HepG2 (cell line): ENCODE results near the gene USP34. TPM values are rescaled to one million over a fixed set of nuclear protein-coding genes. Genes with fewer than 3 reads are reported as not detected.

Source experiments
- ATAC-seq: fragments of 200-7000 bp; cut with Tn5 transposase; 3 replicates; pipeline ENCODE4 v1.9.1; 2020; ENCODE audit warnings: mild to moderate bottlenecking, moderate library complexity
- BruUV-seq: library from RNA; stranded (reverse); fragments of 400-500 nt; replicated peaks from 2 replicates; lab custom pipeline; 2021; lab: Mats Ljungman, UMichigan
- CTCF ChIA-PET: fragments of 300-600 bp; formaldehyde crosslinking; extraction: SDS; loops from one replicate; lab custom pipeline; 2021; ENCODE audit warnings: low total read pairs, inconsistent platforms, low intra/inter-chr PET ratio; lab: Yijun Ruan, JAX
- POLR2A ChIA-PET: fragments of 350-600 bp; sonication (Branson Sonifier 250); formaldehyde crosslinking; loops from one replicate; lab custom pipeline; 2020; ENCODE audit warnings: antibody characterized with exemption, inconsistent platforms; lab: Yijun Ruan, JAX
- DNase-seq: peaks from one replicate; pipeline ENCODE4 v3.0.0-alpha.2; 2015; ENCODE audit warnings: low spot score
- FAIRE-seq: peaks from 3 replicates; lab custom pipeline; 2011; peaks lifted over from hg19 to GRCh38; lab: Jason Lieb, UNC
- H2AFZ ChIP-seq: one replicate; pipeline ENCODE4 v1.6.1; 2011; ENCODE audit warnings: low read length, inconsistent platforms
- H3K27ac ChIP-seq: fragments of 300-600 bp; 3 replicates; pipeline ENCODE4 v1.8.0; 2011; ENCODE audit warnings: mixed run types, mild to moderate bottlenecking, mixed read lengths, low read length, inconsistent platforms; ENCODE audit not compliant: insufficient read depth; ENCODE audit errors: extremely low read length
- H3K27me3 ChIP-seq, 2 experiments: fragments of 200-600 bp in 1 of 2; 2 replicates in 1 of 2; 3 replicates in 1 of 2; pipeline versions ENCODE4 v1.6.0 to v1.8.0; 2011; ENCODE audit warnings: low read length in 2 of 2, mild to moderate bottlenecking in 2 of 2, moderate library complexity in 2 of 2, inconsistent platforms in 1 of 2; ENCODE audit not compliant: insufficient read depth in 2 of 2, control insufficient read depth in 1 of 2
- H3K36me3 ChIP-seq, 2 experiments: fragments of 200-600 bp in 1 of 2; replicated peaks in 1 of 2; 2 replicates in 1 of 2; 3 replicates in 1 of 2; pipeline versions ENCODE4 v1.5.1 to v1.8.0; 2011; ENCODE audit warnings: low read length in 2 of 2, inconsistent platforms in 1 of 2; ENCODE audit not compliant: insufficient read depth in 2 of 2, control insufficient read depth in 1 of 2
- H3K4me1 ChIP-seq: 2 replicates; pipeline ENCODE4 v1.5.1; 2012; ENCODE audit warnings: low read length, inconsistent platforms; ENCODE audit not compliant: insufficient read depth
- H3K4me2 ChIP-seq: 2 replicates; pipeline ENCODE4 v1.6.0; 2011; ENCODE audit warnings: low read depth, low read length, inconsistent platforms
- H3K4me3 ChIP-seq, 3 experiments: fragments of 200-600 bp in 1 of 3; sonication (generic), shearing (Covaris generic) in 1 of 3; replicated peaks in 1 of 3; 2 replicates each; pipeline ENCODE4 v1.5.1; 2011 to 2016; ENCODE audit warnings: low read length in 3 of 3, inconsistent platforms in 2 of 3, low read depth in 2 of 3, mild to moderate bottlenecking in 2 of 3, control low read depth in 1 of 3, mixed read lengths in 1 of 3; ENCODE audit not compliant: insufficient read depth in 1 of 3
- H3K79me2 ChIP-seq: one replicate; pipeline ENCODE4 v1.6.1; 2011; ENCODE audit warnings: low read length, inconsistent platforms; ENCODE audit not compliant: insufficient read depth
- H3K9ac ChIP-seq: 2 replicates; pipeline ENCODE4 v1.6.0; 2011; ENCODE audit warnings: mild to moderate bottlenecking, low read depth, low read length, inconsistent platforms; ENCODE audit not compliant: insufficient read depth
- H3K9me3 ChIP-seq: 2 replicates; pipeline ENCODE4 v1.5.1; 2012; ENCODE audit warnings: mild to moderate bottlenecking, low read length
- H4K20me1 ChIP-seq: 2 replicates; pipeline ENCODE4 v1.6.0; 2011; ENCODE audit warnings: inconsistent platforms, mild to moderate bottlenecking, low read length, moderate library complexity; ENCODE audit not compliant: insufficient read depth
- KDM4B ChIP-seq: sonication (generic); formaldehyde crosslinking; IDR thresholded peaks from 2 replicates; pipeline ENCODE4 v1.4.0; 2020; ENCODE audit warnings: missing genetic modification reagents
- LCORL ChIP-seq, 2 experiments: fragments of 450-650 bp in 1 of 2; sonication (generic) in 1 of 2; formaldehyde crosslinking in 1 of 2; IDR thresholded peaks; 2 replicates each; pipeline versions ENCODE4 v1.5.0 to v1.6.1; 2017 to 2020; ENCODE audit warnings: antibody characterized with exemption in 1 of 2, missing genetic modification reagents in 1 of 2
- POLR2A ChIP-seq, 2 experiments: IDR thresholded peaks; 2 replicates each; pipeline ENCODE4 v1.6.1; 2011; ENCODE audit warnings: low read depth in 2 of 2, low read length in 2 of 2, mild to moderate bottlenecking in 1 of 2, moderate library complexity in 1 of 2; ENCODE audit not compliant: insufficient read depth in 1 of 2
- TBX2 ChIP-seq: sonication (generic); formaldehyde crosslinking; IDR thresholded peaks from 2 replicates; pipeline ENCODE4 v1.5.0; 2020; ENCODE audit warnings: missing genetic modification reagents, mild to moderate bottlenecking, borderline replicate concordance
- TGIF2 ChIP-seq: IDR thresholded peaks from 2 replicates; pipeline ENCODE4 v1.6.1; 2016; ENCODE audit warnings: control low read depth, missing compliant biosample characterization
- ZEB1 ChIP-seq: IDR thresholded peaks from 2 replicates; pipeline ENCODE4 v1.6.1; 2012; ENCODE audit warnings: mild to moderate bottlenecking, low read depth, inconsistent platforms; ENCODE audit not compliant: insufficient replicate concordance
- ZNF773 ChIP-seq: sonication (generic); formaldehyde crosslinking; IDR thresholded peaks from 2 replicates; pipeline ENCODE4 v1.4.0; 2020; ENCODE audit warnings: missing genetic modification reagents, borderline replicate concordance
- WGBS: methylation state at CpG from one replicate; pipeline ENCODE4 v1.1.6; 2017; ENCODE audit warnings: low lambda C conversion rate; 5-methylcytosine and 5-hydroxymethylcytosine counted together
- in situ Hi-C: cut with HindIII; loops from 2 replicates; pipeline ENCODE4 v1.10.0; 2017; ENCODE audit warnings: low pct_unique_long_range_greater_than_20kb; ENCODE audit not compliant: extremely low pct_ligation_motif_present
- intact Hi-C: fragments of 100-400 bp; cut with micrococcal nuclease; formaldehyde crosslinking; loops from one replicate; pipeline ENCODE4 v1.10.0; 2022; ENCODE audit not compliant: unreplicated experiment
- polyA plus RNA-seq, 8 experiments: library from polyadenylated mRNA; depleted of rRNA in 3 of 8; stranded (reverse) in 7 of 8; unstranded in 1 of 8; fragments of >200 nt; fragmentation: Illumina TruSeq in 4 of 8; extraction: Trizol in 4 of 8; gene quantifications; 2 replicates each; pipeline versions ENCODE4 v1.2.1 to v1.2.3, GENCODE V29; 2011 to 2016; ENCODE audit warnings: low read depth in 4 of 8, missing spikeins in 1 of 8, mixed read lengths in 1 of 8; ENCODE audit not compliant: insufficient read depth in 1 of 8
- total RNA-seq, 5 experiments: library from RNA; depleted of rRNA; stranded (reverse); fragments of >200 nt; fragmentation: Illumina TruSeq; extraction: Trizol; gene quantifications; 2 replicates each; pipeline ENCODE4 v1.2.3, GENCODE V29; 2016; ENCODE audit warnings: low read depth in 1 of 5
- TF ChIP-seq, protein P1 (sequence below): sonication (generic); formaldehyde crosslinking; IDR thresholded peaks from 2 replicates; pipeline ENCODE4 v1.4.0; 2020; ENCODE audit warnings: missing genetic modification reagents
- TF ChIP-seq, protein P2 (sequence below): sonication (generic); formaldehyde crosslinking; IDR thresholded peaks from 2 replicates; pipeline ENCODE4 v1.4.0; 2020; ENCODE audit warnings: mild to moderate bottlenecking, missing genetic modification reagents
- TF ChIP-seq, protein P3 (sequence below): sonication (generic); formaldehyde crosslinking; IDR thresholded peaks from 2 replicates; pipeline ENCODE4 v1.9.0; 2021; ENCODE audit warnings: mild to moderate bottlenecking, missing genetic modification reagents
- TF ChIP-seq, protein P4 (sequence below): sonication (generic); formaldehyde crosslinking; IDR thresholded peaks from 2 replicates; pipeline ENCODE4 v1.5.0; 2020; ENCODE audit warnings: missing genetic modification reagents

USP34 gene
- total and polyA plus RNA-seq, 2 of the 13 experiments (the other 11 are each of a cell fraction or from before 2014, with no cell fraction given) = 99.2 to 100 TPM

DNA sequence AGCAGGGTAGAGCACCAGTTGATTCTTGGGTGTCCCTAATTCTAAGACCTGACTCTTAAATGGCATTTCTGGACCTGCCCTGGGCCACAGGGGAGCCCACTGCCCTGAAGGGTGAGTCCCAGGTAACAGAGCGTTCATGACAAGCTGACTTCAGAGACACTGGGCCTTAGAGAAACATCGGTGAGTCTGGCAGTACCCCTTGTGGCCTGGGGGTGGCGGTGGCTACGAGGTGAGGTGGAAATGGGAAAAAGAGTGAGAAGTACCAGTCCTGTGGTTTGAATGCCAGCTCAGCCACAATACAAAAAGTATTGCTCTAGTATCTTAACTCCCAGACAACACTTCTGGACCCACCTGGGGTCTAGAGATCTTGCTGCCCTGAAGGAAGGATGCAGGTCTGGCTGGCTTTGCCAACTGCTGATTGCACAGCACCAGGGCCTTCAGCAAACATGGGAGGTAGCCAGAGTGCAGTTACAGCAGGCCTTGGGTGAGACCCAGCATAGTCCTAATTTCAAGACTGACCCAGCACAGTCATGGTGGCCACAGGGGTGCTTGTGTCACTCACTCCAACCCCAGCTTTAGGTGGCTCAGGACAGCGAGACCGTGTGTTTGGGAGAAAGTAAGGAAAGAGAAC, 44.5 kb downstream of the USP34 start:
- Histone ChIP-seq H2AFZ (no peak overlapping the region), H3K9ac (no peak overlapping the region), H3K27ac (no peak overlapping the region), H3K4me1 (peaks cover 59% of the 10 kb centered on the region), H3K4me2 (no peak overlapping the region), H3K79me2 (peaks cover 89% of the 10 kb centered on the region), H3K4me3 (no peak overlapping the region), H3K36me3 (no peaks in the 10 kb centered on the region; a peak in 1 of 5 replicates), H3K9me3 (no peaks in the 10 kb centered on the region), H4K20me1 (peaks cover 60% of the 10 kb centered on the region), H3K27me3 (no peaks in the 10 kb centered on the region)
- intact Hi-C loops = loop anchor here (1.0 kb wide), 1 partner anchor 45 kb away; the partner anchor contains the start of gene USP34
- no TSS peak for BruUV-seq
- DNase-seq (peak; percentile 66), FAIRE-seq (peak; percentile 70), ATAC-seq (peak; percentile 94)
- 60% methylated on average over 6 of the region's 6 CpGs for WGBS
- CTCF ChIA-PET = no interaction called here
- POLR2A ChIA-PET = interaction anchor here (1.6 to 1.8 kb wide), 2 partner anchors 46 to 112 kb away, joined by 5 to 6 read pairs; partner anchors contain the start of gene XPO1
- in situ Hi-C loops = no loop called here
- TF ChIP-seq ZEB1 = no peak
- TF ChIP-seq, protein P1, sequence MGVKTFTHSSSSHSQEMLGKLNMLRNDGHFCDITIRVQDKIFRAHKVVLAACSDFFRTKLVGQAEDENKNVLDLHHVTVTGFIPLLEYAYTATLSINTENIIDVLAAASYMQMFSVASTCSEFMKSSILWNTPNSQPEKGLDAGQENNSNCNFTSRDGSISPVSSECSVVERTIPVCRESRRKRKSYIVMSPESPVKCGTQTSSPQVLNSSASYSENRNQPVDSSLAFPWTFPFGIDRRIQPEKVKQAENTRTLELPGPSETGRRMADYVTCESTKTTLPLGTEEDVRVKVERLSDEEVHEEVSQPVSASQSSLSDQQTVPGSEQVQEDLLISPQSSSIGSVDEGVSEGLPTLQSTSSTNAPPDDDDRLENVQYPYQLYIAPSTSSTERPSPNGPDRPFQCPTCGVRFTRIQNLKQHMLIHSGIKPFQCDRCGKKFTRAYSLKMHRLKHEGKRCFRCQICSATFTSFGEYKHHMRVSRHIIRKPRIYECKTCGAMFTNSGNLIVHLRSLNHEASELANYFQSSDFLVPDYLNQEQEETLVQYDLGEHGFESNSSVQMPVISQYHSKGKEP (CRISPR knock-in tag) = no peak
- no peak for TF ChIP-seq ZNF773 (CRISPR knock-in tag)
- peak; percentile 52; the same call in 1 of the 2 replicates for TF ChIP-seq TGIF2 (CRISPR knock-in tag)
- TF ChIP-seq, protein P2, sequence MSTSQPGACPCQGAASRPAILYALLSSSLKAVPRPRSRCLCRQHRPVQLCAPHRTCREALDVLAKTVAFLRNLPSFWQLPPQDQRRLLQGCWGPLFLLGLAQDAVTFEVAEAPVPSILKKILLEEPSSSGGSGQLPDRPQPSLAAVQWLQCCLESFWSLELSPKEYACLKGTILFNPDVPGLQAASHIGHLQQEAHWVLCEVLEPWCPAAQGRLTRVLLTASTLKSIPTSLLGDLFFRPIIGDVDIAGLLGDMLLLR (CRISPR knock-in tag) = no peak
- no peak for TF ChIP-seq POLR2A (IDR thresholded peaks at IDR 0.05; ENCODE audit: insufficient read depth in 1 of 2, low read depth in 2 of 2, low read length in 2 of 2)
- TF ChIP-seq, protein P3, sequence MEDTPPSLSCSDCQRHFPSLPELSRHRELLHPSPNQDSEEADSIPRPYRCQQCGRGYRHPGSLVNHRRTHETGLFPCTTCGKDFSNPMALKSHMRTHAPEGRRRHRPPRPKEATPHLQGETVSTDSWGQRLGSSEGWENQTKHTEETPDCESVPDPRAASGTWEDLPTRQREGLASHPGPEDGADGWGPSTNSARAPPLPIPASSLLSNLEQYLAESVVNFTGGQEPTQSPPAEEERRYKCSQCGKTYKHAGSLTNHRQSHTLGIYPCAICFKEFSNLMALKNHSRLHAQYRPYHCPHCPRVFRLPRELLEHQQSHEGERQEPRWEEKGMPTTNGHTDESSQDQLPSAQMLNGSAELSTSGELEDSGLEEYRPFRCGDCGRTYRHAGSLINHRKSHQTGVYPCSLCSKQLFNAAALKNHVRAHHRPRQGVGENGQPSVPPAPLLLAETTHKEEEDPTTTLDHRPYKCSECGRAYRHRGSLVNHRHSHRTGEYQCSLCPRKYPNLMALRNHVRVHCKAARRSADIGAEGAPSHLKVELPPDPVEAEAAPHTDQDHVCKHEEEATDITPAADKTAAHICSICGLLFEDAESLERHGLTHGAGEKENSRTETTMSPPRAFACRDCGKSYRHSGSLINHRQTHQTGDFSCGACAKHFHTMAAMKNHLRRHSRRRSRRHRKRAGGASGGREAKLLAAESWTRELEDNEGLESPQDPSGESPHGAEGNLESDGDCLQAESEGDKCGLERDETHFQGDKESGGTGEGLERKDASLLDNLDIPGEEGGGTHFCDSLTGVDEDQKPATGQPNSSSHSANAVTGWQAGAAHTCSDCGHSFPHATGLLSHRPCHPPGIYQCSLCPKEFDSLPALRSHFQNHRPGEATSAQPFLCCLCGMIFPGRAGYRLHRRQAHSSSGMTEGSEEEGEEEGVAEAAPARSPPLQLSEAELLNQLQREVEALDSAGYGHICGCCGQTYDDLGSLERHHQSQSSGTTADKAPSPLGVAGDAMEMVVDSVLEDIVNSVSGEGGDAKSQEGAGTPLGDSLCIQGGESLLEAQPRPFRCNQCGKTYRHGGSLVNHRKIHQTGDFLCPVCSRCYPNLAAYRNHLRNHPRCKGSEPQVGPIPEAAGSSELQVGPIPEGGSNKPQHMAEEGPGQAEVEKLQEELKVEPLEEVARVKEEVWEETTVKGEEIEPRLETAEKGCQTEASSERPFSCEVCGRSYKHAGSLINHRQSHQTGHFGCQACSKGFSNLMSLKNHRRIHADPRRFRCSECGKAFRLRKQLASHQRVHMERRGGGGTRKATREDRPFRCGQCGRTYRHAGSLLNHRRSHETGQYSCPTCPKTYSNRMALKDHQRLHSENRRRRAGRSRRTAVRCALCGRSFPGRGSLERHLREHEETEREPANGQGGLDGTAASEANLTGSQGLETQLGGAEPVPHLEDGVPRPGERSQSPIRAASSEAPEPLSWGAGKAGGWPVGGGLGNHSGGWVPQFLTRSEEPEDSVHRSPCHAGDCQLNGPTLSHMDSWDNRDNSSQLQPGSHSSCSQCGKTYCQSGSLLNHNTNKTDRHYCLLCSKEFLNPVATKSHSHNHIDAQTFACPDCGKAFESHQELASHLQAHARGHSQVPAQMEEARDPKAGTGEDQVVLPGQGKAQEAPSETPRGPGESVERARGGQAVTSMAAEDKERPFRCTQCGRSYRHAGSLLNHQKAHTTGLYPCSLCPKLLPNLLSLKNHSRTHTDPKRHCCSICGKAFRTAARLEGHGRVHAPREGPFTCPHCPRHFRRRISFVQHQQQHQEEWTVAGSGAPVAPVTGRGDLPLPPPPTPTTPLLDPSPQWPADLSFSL (CRISPR knock-in tag) = no peak
- TF ChIP-seq KDM4B (CRISPR knock-in tag) = no peak
- TF ChIP-seq TBX2 (CRISPR knock-in tag) = 0 out of 2 replicates have a peak, but pooled peaks have one; percentile 21
- TF ChIP-seq LCORL (IDR thresholded peaks at IDR 0.05) = no peak
- no peak for TF ChIP-seq LCORL (CRISPR knock-in tag; IDR thresholded peaks at IDR 0.05)
- TF ChIP-seq, protein P4, sequence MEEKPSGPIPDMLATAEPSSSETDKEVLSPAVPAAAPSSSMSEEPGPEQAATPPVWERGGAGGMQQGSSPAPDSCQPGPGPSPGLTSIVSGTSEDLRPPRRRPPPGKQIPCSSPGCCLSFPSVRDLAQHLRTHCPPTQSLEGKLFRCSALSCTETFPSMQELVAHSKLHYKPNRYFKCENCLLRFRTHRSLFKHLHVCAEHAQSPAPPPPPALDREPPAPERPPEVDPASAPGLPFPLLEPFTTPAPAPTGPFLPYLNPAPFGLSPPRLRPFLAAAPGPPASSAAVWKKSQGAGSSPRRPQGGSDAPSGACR = no peak
